HG03442 (cell line): Measurements from ENCODE around the gene ECSCR.
A peak's percentile ranks its signal among the peaks of the same experiment; 100 is the strongest.

ENCODE experiments used
- ATAC-seq: cut with Tn5 transposase; IDR thresholded peaks from one replicate; pipeline ENCODE4 v1.9.1; 2021; ENCODE audit warnings: mild to moderate bottlenecking, moderate library complexity; ENCODE audit not compliant: unreplicated experiment

ECSCR gene

GRCh38 chr5:139474890-139475791 is 12.6 kb upstream of the ECSCR start:
- no peak for ATAC-seq

DNA sequence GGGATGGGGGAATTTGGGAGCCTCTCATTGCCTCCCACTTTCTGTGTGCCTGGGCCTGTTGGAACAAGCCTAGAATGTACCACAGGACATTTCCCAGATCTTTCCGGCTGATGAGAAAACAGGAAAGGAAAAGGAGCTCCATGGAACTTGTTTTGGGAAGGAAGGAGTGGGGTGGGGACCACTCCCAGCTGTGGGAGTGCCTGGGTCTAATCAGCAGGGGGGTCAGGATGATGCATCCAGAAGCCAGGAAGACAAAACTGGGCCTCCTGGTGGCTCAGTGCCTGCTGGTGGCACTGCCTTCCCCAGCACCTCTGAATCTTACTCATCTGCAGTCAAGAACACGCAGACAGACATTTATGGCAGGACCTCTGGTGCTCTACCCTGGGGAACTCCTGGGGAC is 11.0 kb upstream of the ECSCR start:
- ATAC-seq = no peak

- ATAC-seq = no peak
Measured at GRCh38 chr5:139473105-139473504, 10.6 kb upstream of the ECSCR start.

DNA sequence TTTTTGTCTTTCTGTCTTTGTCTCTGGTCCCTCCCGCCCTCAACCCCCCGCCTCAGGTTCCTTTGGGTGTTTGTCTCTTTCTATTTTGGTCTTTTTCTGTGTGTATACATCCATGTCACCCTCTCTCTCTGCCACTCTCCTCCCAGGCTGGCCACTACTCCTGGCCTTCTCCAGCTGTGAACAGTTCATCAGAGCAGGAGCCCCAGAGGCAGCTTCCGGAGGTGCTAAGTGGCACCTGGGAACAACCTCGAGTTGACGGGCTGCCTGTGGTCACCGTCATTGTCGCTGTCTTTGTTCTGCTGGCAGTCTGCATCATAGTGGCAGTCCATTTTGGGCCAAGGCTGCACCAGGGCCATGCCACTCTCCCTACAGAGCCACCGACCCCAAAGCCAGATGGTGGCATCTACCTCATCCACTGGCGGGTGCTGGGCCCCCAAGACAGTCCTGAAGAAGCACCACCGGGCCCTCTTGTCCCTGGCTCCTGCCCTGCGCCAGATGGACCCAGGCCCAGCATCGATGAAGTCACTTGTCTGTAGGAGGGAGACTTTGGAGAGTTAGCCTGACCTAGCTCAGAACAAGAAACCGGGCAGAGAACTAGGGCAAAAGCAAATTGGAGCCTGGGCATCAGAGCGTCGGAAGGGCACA is 10.0 kb upstream of the ECSCR start:
- ATAC-seq = no peak

- no peak for ATAC-seq
Measured at GRCh38 chr5:139470821-139471300, 8.3 kb upstream of the ECSCR start, which contains the start of gene SMIM33. SMIM33 (plus strand) TSS chr5:139471004; CDS start chr5:139471122, 118 bp downstream.

- no peak for ATAC-seq
Measured at GRCh38 chr5:139468421-139468931, 5.9 kb upstream of the ECSCR start.

GRCh38 chr5:139461698-139462097 is 845 bp downstream of the ECSCR start:
- ATAC-seq = no peak

DNA sequence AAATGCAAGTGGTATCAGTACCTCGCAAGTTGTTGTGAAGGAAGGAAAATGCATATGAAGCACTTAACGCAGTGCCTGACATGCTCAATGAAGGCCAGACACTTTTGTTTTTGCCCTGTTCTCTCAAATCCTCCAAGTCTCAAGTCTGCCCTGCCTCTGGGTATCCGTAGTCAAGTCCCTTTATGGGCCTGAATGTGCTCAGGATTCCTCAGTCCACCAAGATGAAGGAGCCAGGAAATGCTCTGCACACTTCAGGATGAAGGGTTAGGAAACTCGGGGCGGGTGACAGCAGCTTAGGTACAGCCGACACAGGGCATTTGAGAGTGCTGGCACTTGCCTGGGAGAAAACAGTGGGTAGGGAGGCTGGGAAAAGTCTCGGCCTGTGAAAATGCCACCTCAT is 1.4 kb downstream of the ECSCR start:
- no peak for ATAC-seq

DNA sequence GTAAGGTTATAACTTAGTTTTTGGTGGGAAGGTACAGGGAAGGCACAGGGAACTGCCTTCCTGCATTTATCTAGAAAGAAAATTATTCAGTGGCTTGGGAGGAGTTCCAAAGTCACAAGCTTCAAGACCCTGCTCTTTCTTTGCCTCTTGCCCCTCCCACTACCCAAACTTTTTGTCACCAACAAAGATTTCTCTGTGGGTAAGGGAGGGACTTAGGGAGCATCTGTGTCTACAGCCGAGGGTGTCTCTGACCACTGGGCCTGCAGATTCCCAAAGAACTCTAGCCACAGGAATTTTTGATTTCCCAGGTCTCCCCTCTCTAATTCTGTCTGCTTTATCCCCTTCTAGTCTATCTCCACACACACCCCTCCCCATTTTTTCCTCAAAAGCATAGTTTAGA is 2.1 kb downstream of the ECSCR start:
- no peak for ATAC-seq

DNA sequence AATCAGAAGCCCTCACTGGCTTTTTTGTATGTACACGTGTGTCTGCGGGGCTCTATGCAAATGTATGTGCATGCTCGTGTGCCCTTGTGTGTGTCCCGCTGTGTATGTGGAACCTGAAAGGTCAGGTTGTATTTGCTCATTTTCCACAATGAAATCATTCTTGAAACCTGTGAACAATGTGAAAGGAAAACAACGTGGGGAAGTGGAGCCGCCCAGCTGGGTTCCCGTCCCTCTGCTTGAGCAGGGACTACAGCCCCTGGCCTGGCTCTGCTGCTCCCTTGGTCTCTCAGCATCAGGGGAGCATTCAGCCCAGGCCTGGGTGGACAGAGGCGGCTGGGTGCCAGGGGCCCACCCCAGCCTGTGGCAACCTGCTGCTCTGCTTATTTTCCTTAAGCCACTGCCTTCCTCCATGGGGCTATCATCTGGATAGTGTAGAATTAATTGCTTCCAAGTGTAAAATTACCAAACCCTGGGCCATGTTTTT is 3.0 kb downstream of the ECSCR start:
- ATAC-seq = peak; percentile 21

- ATAC-seq = peak; percentile 59
Measured at GRCh38 chr5:139458580-139459407, 3.7 kb downstream of the ECSCR start.

DNA sequence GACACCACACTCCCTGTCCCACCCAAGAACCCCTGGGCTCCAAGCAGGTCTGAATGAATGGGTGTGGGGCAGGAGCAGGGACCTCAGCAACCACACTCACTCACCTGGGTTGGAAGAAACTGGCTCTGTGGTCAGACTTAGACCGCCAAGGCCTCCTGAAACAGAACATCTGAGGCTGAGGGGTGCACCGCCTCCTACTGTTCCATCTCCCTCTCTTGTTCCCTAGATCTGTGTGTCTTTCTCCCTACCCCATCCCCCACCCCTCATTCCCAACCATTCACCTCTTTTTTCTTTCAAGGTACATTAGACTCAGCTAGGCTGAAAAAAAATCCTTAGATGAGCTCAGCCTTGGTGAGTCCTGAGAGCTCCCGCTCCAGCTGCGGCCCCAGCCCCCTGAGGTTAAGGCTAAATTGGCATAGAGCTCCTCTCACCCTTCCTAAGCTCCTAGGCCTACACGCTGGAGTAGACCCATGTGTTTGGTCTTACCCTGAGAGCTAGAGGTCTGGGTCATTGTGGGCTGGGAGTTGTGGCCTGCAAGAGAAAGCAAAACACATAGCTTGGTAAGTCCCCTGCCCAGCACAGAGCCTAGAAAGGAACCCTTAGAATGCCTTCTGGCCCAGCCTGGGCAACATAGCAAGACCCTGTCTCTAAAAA is 4.8 kb downstream of the ECSCR start:
- no peak for ATAC-seq

- ATAC-seq = no peak
Measured at GRCh38 chr5:139457241-139457640, 5.3 kb downstream of the ECSCR start.

DNA sequence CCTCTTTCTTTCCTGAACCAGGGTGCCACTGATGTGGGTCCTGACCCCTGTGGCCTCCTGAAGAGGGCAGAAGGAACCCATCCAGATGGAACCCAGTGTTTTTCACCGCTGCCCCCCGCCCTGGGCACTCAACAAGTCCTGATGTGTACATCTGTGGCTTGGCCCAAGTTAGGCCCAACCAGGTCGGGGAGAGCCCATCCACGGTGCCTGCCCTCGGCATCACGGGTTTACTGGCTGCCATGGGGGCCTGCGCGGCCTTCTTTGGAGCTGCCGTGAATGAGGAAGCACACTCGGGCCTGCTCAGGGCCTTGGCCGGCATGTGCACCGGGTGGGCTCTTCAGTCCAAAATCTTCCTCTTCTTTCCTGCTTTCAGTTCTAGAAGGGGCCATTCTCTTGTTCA is 5.8 kb downstream of the ECSCR start:
- no peak for ATAC-seq

GRCh38 chr5:139454568-139455290 is 7.8 kb downstream of the ECSCR start:
- ATAC-seq = no peak

GRCh38 chr5:139453683-139454567 is 8.6 kb downstream of the ECSCR start:
- ATAC-seq = no peak

DNA sequence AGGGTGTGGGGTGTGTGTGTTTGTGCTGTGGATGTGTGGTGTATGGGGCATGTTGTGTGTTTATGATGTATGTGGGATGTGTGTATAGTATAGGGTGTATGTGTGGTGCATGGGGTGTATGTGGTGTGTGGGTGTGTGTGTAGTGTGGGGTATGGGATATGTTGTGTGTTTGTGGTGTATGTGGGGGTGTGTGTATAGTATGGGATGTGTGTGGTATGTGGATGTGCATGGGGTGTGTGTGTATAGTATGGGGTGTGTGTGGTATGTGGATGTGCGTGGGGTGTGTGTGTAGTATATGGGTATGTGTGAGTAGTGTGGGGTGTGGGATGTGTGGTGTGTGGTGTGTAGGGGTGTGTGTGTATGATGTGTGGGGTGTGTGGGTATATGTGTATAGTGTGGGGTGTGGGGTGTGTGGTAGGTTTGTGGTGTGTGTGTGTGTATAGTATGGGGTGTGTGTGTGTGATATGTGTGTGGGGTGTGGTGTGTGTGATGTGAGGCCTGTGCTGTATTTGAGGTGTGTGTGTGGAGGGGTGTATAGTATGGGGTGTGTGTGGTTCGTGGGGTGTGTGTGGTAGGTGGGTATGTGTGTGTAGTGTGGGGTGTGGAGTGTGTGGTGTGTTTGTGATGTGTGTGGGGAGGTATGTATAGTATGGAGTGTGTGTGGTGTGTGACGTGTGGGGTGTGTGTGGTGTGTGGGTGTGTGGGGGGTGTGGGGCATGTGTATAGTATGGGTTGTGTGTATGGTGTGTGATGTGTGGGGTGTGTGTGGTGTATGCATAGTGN is 10.5 kb downstream of the ECSCR start:
- ATAC-seq = no peak

DNA sequence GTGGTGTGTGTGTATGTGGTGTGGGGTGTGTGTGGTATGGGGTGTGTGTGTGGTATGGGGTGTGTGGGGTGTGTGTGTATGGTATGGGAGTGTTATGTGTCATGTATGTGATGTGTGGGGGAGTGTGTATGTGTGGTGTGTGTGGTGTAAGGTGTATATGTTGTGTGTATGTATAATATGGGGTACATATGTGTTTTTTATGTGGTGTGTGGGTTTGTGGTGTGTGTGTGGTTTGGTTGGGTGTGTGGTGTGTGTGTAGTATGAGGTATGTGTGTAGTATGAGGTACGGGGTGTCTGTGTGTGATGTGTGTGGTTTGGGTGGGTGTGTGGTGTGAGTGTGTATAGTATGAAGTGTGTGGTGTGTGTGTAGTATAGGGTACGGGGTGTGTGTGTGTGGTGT is 11.4 kb downstream of the ECSCR start:
- ATAC-seq = no peak
